Kidney (tissue), 14 donors: ENCODE data around the gene NKAIN2. TPM values are rescaled to one million over a fixed set of nuclear protein-coding genes. Genes with fewer than 3 reads are reported as not detected.

Experiments used
- DNase-seq, 5 donors: peaks; one replicate each; pipeline ENCODE4 v3.0.0-alpha.2; 2013 to 2020
- FAIRE-seq: peaks from 2 replicates; lab custom pipeline; 2012; peaks lifted over from hg19 to GRCh38; lab: Jason Lieb, UNC
- H3K27ac ChIP-seq, 2 donors: one replicate each; pipeline ENCODE4 v1.7.0; 2013; ENCODE audit warnings: low read depth in 2 of 2, low read length in 2 of 2, inconsistent platforms in 1 of 2
- H3K27me3 ChIP-seq: one replicate; pipeline ENCODE4 v1.7.1; 2013; ENCODE audit warnings: low read length, inconsistent platforms; ENCODE audit not compliant: control insufficient read depth, insufficient read depth
- H3K36me3 ChIP-seq, 3 donors: one replicate each; pipeline versions ENCODE4 v1.7.0 to v1.7.1; 2013; ENCODE audit warnings: low read length in 3 of 3, control low read depth in 1 of 3, inconsistent platforms in 1 of 3; ENCODE audit not compliant: insufficient read depth in 3 of 3, control insufficient read depth in 2 of 3
- H3K4me1 ChIP-seq, 3 donors: one replicate each; pipeline versions ENCODE4 v1.7.0 to v1.7.1; 2013; ENCODE audit warnings: low read length in 3 of 3, inconsistent platforms in 1 of 3, low read depth in 1 of 3; ENCODE audit not compliant: control insufficient read depth in 2 of 3, insufficient read depth in 2 of 3
- H3K4me3 ChIP-seq, 3 donors: one replicate each; pipeline versions ENCODE4 v1.7.0 to v1.8.1; 2013; ENCODE audit warnings: low read length in 3 of 3, control low read depth in 1 of 3, inconsistent platforms in 1 of 3
- H3K9ac ChIP-seq, 3 donors: one replicate each; pipeline versions ENCODE4 v1.7.0 to v1.7.1; 2013; ENCODE audit warnings: low read length in 3 of 3, control low read depth in 1 of 3, inconsistent platforms in 1 of 3
- H3K9me3 ChIP-seq, 3 donors: one replicate each; pipeline versions ENCODE4 v1.7.0 to v1.7.1; 2013; ENCODE audit warnings: low read length in 3 of 3, control low read depth in 1 of 3, inconsistent platforms in 1 of 3; ENCODE audit not compliant: control insufficient read depth in 2 of 3, insufficient read depth in 1 of 3
- intact Hi-C: fragments of 100-400 bp; cut with DNase I; formaldehyde crosslinking; loops from one replicate; pipeline ENCODE4 v1.11.1; 2022
- polyA plus RNA-seq: library from polyadenylated mRNA; stranded (reverse); fragments of 350-450 nt; fragmentation: Illumina TruSeq; extraction: RNeasy Lipid Tissue Mini Kit (QIAGEN cat#74804); gene quantifications from one replicate; pipeline ENCODE4 v1.2.3, GENCODE V29; 2014; ENCODE audit warnings: low read depth, low replicate concordance; ENCODE audit not compliant: insufficient read depth
- total RNA-seq: library from RNA; stranded (reverse); fragmentation: NEBNext Ultra II Directional; extraction: Animal tissue kit (Norgen Biotek cat#: 25700); gene quantifications from one replicate; pipeline ENCODE4 v1.2.1, GENCODE V29; 2021
- TF ChIP-seq, protein P1 (sequence below): IDR thresholded peaks from 3 replicates; pipeline ENCODE4 v1.5.1; 2012; ENCODE audit warnings: mild to moderate bottlenecking, moderate library complexity, borderline replicate concordance; ENCODE audit not compliant: insufficient read depth; ENCODE audit errors: extremely low read depth
- donor health status: control.
- donor health status: control.
- donor health status: control.
- donor health status: control.
- donor health status: control.
- donor health status: DM: yes; HTN: yes; CAD: no.
- donor health status: Normal renal cell carcinoma (clear cell type).

The NKAIN2 gene
- total and polyA plus RNA-seq, 2 donors from 2014 or later, result 0.39 to 1.8 TPM

DNA sequence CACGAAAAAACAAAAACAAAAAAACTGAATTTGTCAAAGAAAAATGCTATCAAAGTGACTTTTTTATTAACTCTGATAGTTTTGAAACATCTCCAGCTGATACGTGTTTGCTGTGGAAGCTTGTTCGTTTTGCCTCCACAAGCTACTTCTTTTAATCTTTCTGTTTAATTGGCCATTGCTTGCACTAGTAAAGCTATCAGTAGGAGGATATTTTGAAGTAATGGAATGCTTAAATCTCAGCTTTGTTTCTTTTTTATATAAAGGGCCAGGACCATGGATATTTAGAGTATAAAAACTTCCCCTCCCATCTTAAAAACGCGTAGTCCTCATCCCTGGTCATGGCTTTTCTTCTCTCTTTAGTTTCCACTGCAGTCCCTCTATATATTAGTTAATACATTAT lies 344.0 kb downstream of the NKAIN2 start:
- TF ChIP-seq, protein P1, sequence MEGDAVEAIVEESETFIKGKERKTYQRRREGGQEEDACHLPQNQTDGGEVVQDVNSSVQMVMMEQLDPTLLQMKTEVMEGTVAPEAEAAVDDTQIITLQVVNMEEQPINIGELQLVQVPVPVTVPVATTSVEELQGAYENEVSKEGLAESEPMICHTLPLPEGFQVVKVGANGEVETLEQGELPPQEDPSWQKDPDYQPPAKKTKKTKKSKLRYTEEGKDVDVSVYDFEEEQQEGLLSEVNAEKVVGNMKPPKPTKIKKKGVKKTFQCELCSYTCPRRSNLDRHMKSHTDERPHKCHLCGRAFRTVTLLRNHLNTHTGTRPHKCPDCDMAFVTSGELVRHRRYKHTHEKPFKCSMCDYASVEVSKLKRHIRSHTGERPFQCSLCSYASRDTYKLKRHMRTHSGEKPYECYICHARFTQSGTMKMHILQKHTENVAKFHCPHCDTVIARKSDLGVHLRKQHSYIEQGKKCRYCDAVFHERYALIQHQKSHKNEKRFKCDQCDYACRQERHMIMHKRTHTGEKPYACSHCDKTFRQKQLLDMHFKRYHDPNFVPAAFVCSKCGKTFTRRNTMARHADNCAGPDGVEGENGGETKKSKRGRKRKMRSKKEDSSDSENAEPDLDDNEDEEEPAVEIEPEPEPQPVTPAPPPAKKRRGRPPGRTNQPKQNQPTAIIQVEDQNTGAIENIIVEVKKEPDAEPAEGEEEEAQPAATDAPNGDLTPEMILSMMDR, result no peak
- H3K4me3 ChIP-seq, result no peak overlapping the region
- no peaks in the 10 kb centered on the region for H3K27me3 ChIP-seq
- H3K9me3 ChIP-seq, result no peaks in the 10 kb centered on the region
- FAIRE-seq (no peak), DNase-seq (peak in 2 of 5 donors; percentile 3)
- no peaks in the 10 kb centered on the region for H3K36me3 ChIP-seq
- intact Hi-C loops, result no loop called here
- H3K27ac ChIP-seq, result no peak overlapping the region
- H3K9ac ChIP-seq, result no peak overlapping the region
- no peaks in the 10 kb centered on the region for H3K4me1 ChIP-seq

DNA sequence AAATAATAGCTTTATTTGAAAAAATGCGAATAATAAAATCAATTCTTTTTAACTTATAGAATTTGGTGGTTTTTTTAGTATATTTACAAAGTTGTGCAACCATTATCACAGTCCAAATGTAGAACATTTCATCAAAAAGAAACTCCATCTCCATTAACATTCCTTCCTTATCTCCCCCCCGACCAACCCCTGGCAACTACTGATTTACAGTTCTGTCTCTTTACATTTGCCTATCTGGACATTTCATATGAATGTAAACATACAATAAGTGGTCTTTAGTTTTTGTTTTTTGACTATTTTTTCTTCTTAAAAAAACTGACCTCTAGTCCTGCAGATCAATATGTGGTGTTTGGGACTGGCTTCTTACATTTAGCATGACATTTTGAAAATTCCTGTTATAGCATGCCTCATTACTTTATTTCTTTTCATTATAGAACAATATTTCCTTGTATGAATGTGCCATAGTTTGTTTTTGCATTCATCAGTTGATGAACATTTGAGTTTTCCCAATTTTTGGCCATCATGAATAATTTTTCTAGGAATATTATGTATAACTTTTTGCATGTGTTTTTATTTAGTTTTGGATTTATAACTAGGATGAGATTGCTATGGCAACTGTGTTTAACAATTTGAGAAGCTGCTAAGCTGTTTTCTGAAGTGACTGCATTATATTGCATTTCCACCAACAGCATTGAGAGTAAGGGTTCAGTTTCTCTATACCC lies 344.7 kb downstream of the NKAIN2 start:
- FAIRE-seq (no peak), DNase-seq (no peak)
- Histone ChIP-seq H3K9ac (no peak overlapping the region), H3K4me1 (no peaks in the 10 kb centered on the region), H3K9me3 (no peaks in the 10 kb centered on the region), H3K36me3 (no peaks in the 10 kb centered on the region), H3K27me3 (no peaks in the 10 kb centered on the region), H3K4me3 (no peak overlapping the region), H3K27ac (no peak overlapping the region)
- intact Hi-C loops, result no loop called here
- TF ChIP-seq, protein P1, result no peak

DNA sequence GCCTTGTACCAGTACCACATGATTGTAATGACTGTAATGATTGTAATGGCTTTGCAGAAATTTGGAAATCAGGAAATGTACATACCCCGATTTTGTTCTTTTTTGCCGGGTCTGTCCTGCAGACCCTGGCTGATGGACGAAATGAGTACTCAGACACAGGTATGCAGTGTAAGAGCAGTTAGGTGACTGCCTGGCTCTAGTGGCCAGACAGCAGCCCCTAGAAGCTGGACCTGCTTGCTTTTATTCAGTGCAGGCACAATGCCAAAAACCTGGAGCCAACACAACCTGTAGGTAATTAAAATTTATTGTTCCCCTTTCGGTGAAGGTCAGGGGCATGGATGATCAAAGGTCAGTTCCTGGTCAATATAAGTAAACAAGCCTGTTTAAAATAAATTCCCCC lies 346.0 kb downstream of the NKAIN2 start:
- no peak for DNase-seq
- FAIRE-seq, result no peak
- Histone ChIP-seq H3K9me3 (no peaks in the 10 kb centered on the region), H3K4me3 (no peak overlapping the region), H3K27ac (no peak overlapping the region), H3K27me3 (no peaks in the 10 kb centered on the region), H3K9ac (no peak overlapping the region), H3K4me1 (no peaks in the 10 kb centered on the region), H3K36me3 (no peaks in the 10 kb centered on the region)
- intact Hi-C loops, result no loop called here
- TF ChIP-seq, protein P1, result no peak
